Measurements from ENCODE around the gene NIPA2.

GRCh38 chr15:22815766-22816165, 22.7 kb upstream of the NIPA2 start:
- TF ChIP-seq, protein P1, sequence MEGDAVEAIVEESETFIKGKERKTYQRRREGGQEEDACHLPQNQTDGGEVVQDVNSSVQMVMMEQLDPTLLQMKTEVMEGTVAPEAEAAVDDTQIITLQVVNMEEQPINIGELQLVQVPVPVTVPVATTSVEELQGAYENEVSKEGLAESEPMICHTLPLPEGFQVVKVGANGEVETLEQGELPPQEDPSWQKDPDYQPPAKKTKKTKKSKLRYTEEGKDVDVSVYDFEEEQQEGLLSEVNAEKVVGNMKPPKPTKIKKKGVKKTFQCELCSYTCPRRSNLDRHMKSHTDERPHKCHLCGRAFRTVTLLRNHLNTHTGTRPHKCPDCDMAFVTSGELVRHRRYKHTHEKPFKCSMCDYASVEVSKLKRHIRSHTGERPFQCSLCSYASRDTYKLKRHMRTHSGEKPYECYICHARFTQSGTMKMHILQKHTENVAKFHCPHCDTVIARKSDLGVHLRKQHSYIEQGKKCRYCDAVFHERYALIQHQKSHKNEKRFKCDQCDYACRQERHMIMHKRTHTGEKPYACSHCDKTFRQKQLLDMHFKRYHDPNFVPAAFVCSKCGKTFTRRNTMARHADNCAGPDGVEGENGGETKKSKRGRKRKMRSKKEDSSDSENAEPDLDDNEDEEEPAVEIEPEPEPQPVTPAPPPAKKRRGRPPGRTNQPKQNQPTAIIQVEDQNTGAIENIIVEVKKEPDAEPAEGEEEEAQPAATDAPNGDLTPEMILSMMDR (IDR thresholded peaks at IDR 0.05; ENCODE audit: insufficient read depth, low read depth, low read length): no peak
- no peak for TF ChIP-seq EZH2 (IDR thresholded peaks at IDR 0.05; ENCODE audit: insufficient read depth, low read length)

Measured in astrocyte (in vitro differentiated cells and primary cell).